ENCODE measurements around the gene RCN1.

RCN1 gene

GRCh38 chr11:32151027-32151426, 60.2 kb downstream of the RCN1 start:
- DNase-seq (ENCODE audit: low read depth in 4 of 4, low spot score in 1 of 4), result no peak

GRCh38 chr11:32152216-32152615, 61.3 kb downstream of the RCN1 start:
- no peak for DNase-seq (ENCODE audit: low read depth in 4 of 4, low spot score in 1 of 4)

GRCh38 chr11:32152821-32153220, 61.9 kb downstream of the RCN1 start:
- no peak for DNase-seq (ENCODE audit: low read depth in 4 of 4, low spot score in 1 of 4)

GRCh38 chr11:32153747-32154146, 62.9 kb downstream of the RCN1 start:
- DNase-seq (ENCODE audit: low read depth in 4 of 4, low spot score in 1 of 4), result no peak

GRCh38 chr11:32154275-32154674, 63.4 kb downstream of the RCN1 start:
- no peak for DNase-seq (ENCODE audit: low read depth in 4 of 4, low spot score in 1 of 4)
